HG02981 (cell line): ENCODE data around the gene TTC39A.
A peak's percentile ranks its signal among the peaks of the same experiment; 100 is the strongest.
"Not testable (repeated sequence)": the region's sequence is repeated elsewhere in the genome, so short reads cannot be mapped to it uniquely, and the experiment has no call there.

Source experiments
- ATAC-seq: cut with Tn5 transposase; IDR thresholded peaks from one replicate; pipeline ENCODE4 v1.9.1; 2021; ENCODE audit warnings: mild to moderate bottlenecking, moderate library complexity; ENCODE audit not compliant: unreplicated experiment

Gene TTC39A

GRCh38 chr1:51272916-51273315, 57.4 kb downstream of the TTC39A start:
- no peak for ATAC-seq

- no peak for ATAC-seq
Measured at GRCh38 chr1:51270751-51271150, 59.6 kb downstream of the TTC39A start.

- peak; percentile 14 for ATAC-seq
Measured at GRCh38 chr1:51268634-51269033, 61.7 kb downstream of the TTC39A start.

DNA sequence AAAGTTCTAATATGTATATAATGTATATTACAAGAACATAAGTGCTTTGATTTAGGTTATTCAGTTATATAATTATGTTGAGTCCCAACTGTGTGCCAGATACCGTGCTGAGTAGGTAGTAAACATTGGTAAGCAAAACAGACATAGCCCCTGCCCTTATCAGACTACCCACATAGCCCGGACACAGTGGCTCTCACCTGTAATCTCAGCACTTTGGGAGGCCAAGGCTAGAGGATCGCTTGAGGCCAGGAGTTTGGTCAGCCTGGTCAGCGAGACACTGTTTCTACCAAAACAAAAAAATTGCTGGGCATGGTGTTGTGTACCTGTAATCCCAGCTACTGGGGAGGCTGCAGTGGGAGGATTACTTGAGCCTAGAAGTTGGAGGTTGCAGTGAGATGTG, 63.6 kb downstream of the TTC39A start:
- ATAC-seq, result no peak

GRCh38 chr1:51266181-51266580, 64.2 kb downstream of the TTC39A start:
- ATAC-seq, result no peak

DNA sequence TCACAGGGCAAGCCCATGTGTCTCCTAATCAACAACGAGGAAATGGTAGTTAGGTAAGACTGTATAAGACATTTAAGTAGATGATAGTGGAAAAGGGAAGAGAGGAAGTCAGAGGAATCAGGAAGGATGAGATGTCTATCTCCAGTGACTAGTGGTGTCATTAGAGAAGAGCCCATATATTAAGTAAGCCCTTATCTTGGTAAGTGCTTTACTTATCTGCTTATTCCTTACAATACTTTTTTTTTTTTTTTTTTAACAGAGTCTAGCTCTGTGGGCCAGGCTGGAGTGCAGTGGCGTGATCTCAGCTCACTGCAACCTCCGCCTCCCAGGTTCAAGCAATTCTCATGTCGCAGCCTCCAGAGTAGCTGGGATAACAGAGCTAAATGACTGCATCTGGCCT, 64.7 kb downstream of the TTC39A start:
- ATAC-seq, result no peak

GRCh38 chr1:51264451-51264850, 65.9 kb downstream of the TTC39A start:
- no peak for ATAC-seq

DNA sequence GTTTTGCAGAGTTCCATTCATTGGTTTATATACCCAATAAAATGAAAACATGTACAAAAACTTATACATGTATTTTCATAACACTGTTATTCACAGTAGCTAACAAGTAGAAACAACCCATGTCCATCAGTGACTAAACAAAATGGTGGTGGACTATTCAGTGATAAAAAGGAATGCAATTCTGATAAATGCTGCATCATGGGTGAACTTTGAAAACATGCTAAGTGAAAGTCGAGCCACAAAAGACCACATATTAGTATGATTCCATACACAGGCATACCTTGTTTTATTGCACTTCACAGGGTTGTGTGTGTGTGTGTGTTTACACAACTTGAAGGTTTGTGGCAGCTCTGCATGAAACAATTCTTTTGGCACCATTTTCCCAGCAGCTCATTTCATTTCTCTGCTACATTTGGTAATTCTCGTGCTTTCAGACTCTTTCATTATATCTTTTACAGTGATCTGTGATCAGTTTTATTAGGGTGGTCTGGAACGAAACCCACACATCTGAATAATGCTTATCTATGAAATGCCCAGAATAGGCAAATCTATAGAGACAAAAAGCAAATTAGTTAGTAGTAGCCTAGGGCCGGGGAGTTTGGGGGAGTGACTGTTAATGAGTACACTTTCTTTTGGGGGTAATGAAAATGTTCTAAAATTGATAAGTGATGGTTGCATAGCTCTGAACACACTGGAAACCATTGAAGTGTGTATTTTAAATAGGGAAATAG, 67.0 kb downstream of the TTC39A start:
- no peak for ATAC-seq

DNA sequence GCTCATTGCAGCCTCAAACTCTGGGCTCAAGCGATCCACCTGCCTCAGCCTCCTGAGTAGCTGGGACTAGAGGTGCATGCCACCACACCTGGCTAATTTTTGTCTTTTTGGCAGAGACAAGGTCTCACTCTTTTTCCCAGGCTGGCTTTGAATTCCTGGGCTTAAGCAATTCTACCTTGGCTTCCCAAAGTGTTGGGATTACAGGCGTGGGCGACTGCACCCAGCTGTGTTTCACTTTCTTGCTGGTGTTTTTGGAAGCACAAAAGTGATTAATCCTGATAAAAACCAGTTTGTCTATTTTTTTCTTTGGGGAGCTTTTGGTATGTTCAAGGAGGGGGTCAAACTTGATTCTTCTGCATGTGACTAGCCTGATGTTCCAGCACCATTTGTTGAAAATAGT, 75.0 kb downstream of the TTC39A start:
- no peak for ATAC-seq

GRCh38 chr1:51253691-51254090, 76.7 kb downstream of the TTC39A start:
- no peak for ATAC-seq

GRCh38 chr1:51252366-51252765, 78.0 kb downstream of the TTC39A start:
- ATAC-seq, result no peak

DNA sequence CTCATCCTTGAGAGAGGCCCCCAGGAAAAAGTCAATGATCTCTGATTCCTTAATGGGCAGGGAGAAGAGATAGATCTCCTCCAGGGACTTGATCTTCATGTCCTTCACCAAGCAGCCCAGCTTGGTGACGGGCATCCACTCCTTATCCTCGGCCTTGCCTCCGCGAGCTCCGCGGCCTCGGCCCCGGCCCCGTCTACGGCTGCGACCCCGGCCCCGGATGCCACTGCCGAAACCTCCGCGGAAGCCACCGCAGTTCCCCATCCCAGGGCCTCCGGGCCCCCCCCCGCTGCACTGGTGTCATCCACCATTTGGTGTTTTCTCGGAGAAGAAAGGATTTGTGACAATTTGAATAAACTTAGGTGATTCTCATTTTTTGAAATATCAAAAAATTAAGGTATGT, 79.2 kb downstream of the TTC39A start:
- not testable (repeated sequence) for ATAC-seq

DNA sequence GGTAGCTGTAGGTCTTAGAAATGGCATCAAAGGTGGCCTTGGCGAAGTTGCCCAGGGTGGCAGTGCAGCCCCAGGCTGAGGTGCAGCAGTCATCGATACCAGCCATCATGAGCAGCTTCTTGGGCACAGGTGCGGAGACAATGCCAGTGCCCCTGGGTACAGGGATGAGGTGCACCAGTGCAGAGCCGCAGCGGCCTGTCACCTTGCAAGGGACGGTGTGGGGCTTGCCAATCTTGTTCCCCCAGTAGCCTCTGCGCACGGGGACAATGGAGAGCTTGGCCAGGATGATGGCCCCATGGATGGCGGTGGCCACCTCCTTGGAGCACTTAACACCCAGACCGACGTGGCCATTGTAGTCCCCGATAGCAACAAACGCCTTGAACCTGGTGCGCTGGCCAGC, 79.6 kb downstream of the TTC39A start:
- not testable (repeated sequence) for ATAC-seq

- no peak for ATAC-seq
Measured at GRCh38 chr1:51249445-51249844, 80.9 kb downstream of the TTC39A start.

GRCh38 chr1:51247499-51247898, 82.9 kb downstream of the TTC39A start:
- no peak for ATAC-seq

- ATAC-seq, result peak; percentile 83
Measured at GRCh38 chr1:51247022-51247421, 83.3 kb downstream of the TTC39A start.

DNA sequence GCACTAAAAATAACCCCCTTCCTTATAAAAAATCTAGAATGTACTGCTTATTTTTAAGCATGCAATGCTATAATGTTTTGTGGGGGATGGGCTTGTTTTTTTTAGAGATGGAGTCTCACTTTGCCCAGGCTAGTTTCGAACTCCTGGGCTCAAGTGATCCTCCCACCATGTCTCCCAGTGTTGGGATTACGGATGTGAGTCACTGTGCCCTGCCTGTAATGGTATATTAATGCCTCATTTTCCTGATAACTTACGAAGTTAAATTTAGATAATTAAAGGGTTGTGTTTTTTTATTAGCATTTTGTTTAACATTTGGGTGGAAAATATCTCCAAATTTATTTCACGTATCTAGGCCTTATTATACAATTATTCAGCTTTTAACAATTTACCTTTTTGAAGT, 87.8 kb downstream of the TTC39A start:
- no peak for ATAC-seq

GRCh38 chr1:51241119-51241518, 89.2 kb downstream of the TTC39A start:
- no peak for ATAC-seq

GRCh38 chr1:51240084-51240483, 90.3 kb downstream of the TTC39A start:
- ATAC-seq, result no peak

GRCh38 chr1:51238034-51238403, 92.3 kb downstream of the TTC39A start:
- no peak for ATAC-seq

- ATAC-seq, result no peak
Measured at GRCh38 chr1:51237351-51238033, 92.9 kb downstream of the TTC39A start.
